CD4-positive, alpha-beta T cell treated with Interleukin-17A for 4 hours (primary cell): ENCODE results near the gene DCST2.
"Not testable (repeated sequence)": the region's sequence is repeated elsewhere in the genome, so short reads cannot be mapped to it uniquely, and the experiment has no call there.

Experiments used
- DNase-seq: peaks from one replicate; pipeline ENCODE4 v3.0.0-alpha.2; 2020; ENCODE audit warnings: mixed read lengths

DCST2 gene

DNA sequence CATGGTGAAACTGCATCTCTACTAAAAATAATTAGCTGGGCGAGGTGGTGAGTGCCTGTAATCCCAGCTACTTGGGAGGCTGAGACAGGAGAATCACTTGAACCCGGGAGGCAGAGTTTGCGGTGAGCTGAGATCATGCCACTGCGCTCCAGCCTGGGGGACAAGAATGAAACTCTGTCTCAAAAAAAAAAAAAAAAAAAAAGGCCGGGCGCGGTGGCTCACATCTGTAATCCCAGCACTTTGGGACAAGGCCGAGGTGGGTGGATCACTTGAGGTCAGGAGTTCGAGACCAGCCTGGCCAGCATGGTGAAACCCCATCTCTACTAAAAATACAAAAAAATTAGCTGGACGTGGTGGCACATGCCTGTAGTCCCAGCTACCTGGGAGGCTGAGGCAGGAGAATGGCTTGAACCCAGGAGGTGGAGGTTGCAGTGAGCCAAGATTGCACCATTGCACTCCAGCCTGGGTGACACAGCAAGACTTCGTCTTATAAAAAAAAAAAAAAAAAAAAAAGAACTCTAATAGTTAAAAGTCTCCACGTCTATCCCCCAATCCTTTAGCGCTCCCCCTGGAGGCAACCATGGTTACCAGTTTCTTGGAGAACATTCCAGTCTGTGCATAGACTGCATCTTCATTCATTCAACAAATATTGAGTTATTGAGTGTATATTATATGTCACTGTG is 38.1 kb downstream of the DCST2 start:
- DNase-seq = peak; percentile 52

DNA sequence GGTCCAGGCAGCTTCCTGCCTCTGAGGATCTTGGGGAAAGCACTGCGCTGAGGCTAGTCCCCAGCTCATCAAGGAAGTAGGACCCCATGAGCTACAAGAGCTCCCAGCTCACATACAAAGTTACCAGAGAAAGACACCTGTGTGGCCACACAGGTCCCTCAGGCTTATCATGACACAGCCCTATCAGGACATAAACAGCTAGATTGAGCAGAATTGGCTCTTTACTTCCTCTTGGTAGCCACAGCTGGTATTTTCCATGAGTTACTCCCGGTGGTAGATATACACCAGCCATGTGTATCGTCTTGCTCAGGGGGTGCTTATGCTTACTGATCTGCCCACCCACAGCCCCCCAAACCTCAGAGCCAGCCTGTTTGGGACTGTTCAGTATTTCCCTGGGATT is 39.0 kb downstream of the DCST2 start:
- no peak for DNase-seq

DNA sequence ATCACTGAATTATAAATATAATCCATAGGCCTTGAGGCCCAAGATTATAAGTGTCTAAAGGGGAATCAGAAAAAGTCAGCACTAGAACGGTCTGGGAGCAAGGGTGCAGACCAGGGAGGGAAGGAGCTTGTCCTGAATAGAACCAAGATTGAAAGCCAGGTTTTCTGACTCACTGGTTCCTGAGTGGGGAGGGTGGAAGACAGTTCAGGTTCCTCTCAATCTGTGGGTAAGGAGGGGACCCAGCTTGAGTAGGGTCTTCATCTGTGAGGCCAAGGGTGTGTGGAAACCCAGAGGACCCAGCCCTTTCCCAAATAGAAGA is 39.4 kb downstream of the DCST2 start:
- no peak for DNase-seq

DNA sequence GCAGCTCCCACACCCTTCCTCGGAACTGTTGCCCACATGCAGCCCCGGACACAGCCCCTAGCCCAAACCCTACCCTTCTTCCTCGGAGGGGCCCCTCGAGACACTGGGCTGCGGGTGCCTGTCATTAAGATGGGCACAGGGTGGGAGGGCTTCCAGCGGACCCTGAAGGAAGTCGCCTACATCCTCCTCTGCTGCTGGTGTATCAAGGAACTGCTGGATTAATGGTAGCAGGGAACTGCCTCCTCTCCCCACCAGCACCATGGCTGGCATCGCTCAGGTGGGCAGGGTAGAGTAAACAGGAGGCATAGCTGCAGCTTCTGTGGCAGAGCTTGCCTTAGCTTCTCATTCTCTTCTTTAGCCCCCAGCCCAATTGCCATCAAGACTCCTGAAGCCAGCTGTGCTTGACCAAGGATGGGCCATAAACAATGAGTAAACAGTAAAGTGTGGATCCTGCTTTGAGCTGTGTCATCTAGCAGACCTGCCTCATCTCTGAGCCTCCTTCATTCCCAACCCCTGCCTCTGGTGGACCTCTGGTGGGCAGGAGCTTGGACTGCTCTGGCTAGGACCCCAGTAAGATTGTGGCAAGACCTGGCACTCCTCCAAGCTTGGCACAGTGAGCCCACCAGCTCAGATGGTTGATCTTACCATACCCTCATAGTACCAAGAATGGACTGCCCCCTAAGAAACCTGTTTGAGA is 39.9 kb downstream of the DCST2 start, which contains the start of gene LENEP:
LENEP (plus strand) TSS at position 15 of the 697 bp plus-strand sequence; CDS start at position 37, 22 bp downstream.
- no peak for DNase-seq

DNA sequence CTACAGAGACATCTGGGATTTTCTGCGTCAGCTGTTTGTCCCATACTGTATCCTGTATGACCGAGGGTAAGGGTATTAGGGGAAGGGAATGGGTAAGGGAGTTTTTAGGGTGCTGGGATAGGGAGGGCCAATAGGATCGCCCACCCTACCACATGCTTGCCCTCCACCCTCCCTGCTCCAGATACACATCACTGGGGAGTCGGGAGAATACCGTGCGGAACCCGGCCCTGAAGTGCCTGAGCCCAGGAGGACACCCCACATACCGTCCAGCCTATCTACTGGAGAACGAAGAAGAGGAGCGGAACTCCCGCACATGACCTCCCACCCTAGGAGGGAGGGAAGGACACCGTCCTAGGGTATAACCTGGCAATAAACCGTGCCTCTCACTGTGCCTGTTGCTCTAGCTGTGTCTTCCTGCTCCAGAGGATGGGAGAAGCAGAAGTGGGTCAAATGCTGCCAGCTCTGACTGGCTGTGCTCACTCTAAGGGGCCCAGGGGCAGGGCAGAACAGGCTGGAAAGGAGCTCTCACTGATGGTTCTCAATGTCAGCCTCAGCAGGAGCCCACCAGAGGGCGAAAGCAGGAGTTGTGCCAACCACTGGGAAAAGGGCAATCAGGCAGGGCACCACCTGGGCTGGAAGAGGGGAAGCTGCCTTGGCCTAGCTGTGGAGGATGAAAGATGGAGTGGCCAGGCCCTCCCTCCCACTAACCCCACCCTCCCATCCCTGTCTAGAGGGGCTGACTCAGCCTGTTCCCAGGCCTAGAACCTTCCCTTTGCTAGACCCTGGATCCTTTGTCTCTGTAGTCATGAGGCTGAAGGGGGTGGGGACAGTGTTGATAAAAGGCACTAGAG is 40.6 kb downstream of the DCST2 start:
- DNase-seq = peak; percentile 37

DNA sequence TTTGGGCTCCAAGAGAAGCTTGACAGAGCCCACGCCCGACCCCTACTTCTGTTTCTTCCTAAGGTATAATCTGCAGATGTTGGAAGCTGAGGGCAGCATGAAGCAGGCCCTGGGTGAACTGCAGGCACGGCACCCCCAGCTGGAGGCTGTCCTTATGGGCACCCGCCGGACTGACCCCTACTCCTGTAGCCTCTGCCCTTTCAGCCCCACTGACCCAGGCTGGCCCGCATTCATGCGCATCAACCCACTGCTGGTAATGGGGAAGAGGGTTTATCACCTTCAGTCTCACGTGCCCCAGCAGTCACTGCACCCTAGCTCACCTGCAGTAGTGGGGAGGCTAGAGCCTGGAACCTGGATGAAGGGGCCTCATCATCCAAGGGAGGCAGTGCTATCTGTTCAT is 43.3 kb downstream of the DCST2 start:
- DNase-seq = no peak

DNA sequence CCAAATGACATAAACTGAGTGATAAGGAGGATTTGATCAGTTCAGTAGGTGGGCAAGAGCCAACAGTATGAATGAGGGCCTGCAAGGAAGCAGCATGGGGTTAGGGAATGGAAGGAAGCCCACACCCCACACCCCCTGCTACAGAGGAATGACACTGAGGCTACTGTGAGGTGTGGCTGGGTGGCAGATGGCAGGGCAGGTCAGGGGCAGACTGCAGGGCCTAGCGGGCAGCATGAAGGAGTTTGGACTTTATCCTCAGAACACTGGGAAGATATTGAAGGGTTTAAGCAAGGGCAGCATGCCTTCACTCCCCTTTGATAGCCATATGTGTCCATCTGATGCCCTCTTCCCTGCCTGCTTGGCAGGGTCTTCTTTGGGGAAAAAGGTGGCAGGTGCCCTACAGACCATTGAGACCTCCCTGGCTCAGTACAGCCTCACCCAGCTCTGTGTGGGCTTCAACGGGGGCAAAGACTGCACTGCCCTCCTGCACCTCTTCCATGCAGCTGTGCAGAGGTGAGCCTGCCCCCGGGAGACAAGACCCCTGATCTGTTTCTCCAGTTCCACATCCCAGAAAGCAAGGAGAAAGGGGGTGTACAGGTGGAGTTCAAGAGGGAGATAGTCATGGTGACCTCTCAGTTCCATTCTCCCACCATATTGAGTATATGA is 44.3 kb downstream of the DCST2 start:
- DNase-seq = no peak

DNA sequence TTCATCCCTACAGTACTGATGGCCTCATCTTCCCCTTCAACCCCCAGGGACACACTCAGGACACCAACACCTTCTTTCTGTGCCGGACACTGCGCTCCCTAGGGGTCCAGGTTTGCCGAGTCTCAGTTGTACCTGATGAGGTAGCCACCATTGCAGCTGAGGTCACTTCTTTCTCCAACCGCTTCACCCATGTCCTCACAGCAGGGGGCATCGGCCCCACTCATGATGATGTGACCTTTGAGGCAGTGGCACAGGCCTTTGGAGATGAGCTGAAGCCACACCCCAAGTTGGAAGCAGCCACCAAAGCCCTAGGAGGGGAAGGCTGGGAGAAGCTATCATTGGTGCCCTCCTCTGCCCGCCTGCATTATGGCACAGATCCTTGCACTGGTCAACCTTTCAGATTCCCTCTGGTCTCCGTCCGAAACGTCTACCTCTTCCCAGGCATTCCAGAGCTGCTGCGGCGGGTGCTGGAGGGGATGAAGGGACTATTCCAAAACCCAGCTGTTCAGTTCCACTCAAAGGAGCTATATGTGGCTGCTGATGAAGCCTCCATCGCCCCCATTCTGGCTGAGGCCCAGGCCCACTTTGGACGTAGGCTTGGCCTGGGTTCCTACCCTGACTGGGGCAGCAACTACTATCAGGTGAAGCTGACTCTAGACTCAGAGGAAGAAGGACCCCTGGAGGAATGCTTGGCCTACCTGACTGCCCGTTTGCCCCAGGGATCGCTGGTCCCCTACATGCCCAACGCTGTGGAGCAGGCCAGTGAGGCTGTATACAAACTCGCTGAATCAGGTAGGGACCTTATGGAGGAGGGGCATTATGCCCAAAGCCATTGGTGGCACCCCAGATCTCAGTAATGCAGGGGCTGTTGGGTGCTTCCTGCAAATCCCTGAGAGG is 45.3 kb downstream of the DCST2 start:
- peak; percentile 38 for DNase-seq

DNA sequence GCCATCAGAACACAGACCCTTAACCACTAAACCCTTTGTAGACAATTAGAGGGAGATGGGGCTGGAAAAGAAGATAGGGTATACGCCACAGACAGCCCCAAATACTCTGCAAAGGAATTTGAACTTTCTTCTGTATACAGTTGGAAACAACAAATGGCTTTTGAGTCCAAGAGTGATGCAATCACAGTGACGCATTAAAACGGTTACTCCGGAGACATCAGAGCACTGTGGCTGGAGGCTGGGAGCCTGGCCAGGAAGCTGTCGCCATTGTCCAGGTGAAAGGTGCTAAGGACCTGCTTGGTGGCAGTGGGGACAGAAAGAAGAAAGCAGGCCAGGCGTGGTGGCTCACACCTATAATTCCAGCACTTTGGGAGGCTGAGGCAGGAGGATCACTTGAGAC is 46.3 kb downstream of the DCST2 start:
- no peak for DNase-seq

DNA sequence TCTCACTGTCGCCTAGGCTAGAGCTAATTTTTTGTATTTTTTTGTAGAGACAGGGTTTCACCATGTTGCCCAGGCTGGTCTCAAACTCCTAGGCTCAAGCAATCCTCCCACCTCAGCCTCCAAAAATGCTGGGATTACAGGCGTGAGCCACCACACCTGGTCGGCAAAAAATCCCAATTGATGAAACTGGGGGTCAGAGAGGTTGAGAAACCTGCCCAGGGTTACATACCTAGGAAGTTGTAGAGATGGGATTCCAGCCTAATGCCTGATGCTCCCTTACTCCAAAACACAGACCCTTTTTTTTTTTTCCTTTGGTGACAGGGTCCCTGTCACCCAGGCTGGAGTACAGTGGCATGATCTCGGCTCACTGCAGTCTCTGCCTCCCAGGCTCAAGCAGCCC is 46.8 kb downstream of the DCST2 start:
- DNase-seq = not testable (repeated sequence)

DNA sequence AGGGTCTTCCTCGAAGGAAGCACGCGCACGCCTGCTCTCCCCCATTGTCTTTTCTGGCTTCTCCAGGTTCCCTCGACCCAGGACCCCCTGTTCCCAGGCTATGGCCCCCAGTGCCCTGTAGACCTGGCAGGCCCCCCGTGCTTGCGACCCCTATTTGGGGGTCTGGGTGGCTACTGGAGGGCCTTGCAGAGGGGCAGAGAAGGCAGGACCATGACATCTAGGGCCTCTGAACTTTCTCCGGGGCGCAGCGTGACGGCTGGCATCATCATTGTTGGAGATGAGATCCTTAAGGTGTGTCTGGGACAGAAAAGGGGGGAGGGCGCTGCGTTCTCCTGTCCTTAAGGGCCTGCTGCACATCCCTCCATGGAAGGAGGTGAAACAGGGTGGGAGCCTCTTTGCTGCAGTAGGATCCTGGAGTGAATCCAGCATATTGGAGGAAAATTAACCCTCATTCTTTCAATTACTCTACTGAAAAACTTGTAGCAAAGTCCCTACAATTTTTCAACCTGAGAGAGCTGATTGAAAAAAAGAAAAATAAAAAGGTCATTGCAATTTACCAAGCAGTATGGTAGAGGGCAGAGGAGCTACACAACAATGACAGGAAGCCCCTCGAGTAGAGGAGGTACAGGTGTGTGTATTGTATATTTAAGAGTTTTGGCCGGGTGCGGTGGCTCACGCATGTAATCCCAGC is 49.7 kb downstream of the DCST2 start:
- DNase-seq = no peak

DNA sequence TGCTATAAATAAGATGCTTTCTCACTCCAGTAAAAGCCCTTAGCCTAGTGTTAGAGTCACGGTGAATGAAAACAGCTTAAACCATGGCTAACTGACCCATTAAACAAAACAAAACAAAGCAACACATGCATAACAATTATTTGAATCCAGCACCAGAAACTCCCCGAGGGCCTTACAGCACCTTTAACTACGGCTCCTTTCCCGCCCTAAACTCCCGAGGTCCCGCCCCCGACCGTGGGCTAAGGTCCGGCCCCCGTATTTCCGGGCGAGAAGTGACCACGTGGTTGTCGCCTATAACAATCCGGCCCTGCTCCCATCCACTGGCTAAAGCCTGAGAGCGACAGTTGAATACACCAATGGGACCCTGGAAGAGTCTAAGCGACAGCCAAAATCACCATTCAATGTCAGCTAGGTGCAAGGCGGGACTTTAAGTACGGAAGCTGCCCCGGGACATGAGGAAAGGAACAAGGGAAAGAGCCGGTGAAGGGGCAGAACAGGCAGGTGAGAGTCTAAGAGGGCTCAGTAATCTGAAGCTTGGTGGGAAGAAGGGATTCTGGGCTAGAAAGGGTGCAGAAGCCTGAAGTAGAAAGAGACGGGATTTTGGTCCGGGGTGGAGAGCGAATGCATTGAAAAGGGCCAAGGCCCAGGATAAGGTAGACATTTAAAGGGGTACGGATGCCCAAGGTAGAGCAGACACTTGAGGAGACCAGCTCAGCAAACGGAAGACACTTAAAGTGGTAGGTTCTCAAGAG is 50.5 kb downstream of the DCST2 start, which contains the start of gene FLAD1:
FLAD1 (plus strand) TSS at position 448 of the 752 bp plus-strand sequence. CDS start 351 bp downstream, outside the sequence.
- DNase-seq = peak; percentile 95

DNA sequence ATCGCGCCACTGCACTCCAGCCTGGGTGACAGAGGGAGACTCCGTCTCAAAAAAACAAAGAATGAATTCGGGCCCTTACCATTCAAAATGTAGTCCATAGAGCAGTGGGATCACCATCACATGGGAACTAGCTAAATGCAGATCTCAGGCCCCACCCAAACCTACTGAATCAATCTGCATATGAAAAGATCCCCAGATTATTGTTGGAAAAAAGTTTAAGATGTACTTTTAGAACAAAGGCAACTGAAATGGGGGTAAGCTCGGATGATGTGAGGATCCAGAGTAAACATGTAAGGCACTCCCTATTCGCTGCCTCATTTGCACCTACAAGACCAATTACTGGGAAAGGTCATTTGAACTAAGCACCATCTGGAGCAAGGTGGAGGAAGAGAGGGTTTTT is 51.2 kb downstream of the DCST2 start:
- no peak for DNase-seq

DNA sequence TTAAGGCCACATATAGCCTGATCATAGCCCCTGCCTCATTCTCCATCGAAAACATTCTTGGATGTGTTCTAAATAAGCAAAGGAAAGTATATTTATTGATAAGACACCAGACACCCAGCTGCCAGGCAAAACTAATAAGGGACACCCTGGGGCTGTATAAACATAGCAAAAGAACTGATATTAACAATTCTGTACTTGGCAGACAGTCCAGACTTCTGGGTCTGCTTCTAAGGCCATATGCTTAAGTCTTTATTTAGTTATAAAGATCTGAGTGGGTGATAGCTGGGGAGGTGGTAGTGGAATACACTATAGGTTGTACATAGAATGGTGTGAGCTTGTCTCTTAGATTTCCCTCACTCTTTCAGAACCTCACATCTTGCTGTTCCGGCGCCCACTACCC is 55.2 kb downstream of the DCST2 start:
- DNase-seq = no peak

DNA sequence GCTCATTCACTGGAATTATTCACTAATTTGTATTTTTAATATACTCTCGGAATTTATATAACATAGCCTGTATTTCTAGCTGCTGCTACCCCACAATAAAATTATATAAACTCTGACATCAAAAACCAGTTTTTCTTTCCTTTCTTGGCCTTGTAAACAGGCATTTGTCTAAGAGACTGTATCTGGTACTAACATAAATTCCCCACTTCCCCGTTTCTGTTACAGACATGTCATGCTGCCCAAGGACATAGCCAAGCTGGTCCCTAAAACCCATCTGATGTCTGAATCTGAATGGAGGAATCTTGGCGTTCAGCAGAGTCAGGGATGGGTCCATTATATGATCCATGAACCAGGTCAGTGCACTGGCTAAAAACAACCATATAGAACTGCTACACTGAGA is 55.8 kb downstream of the DCST2 start:
- not testable (repeated sequence) for DNase-seq

DNA sequence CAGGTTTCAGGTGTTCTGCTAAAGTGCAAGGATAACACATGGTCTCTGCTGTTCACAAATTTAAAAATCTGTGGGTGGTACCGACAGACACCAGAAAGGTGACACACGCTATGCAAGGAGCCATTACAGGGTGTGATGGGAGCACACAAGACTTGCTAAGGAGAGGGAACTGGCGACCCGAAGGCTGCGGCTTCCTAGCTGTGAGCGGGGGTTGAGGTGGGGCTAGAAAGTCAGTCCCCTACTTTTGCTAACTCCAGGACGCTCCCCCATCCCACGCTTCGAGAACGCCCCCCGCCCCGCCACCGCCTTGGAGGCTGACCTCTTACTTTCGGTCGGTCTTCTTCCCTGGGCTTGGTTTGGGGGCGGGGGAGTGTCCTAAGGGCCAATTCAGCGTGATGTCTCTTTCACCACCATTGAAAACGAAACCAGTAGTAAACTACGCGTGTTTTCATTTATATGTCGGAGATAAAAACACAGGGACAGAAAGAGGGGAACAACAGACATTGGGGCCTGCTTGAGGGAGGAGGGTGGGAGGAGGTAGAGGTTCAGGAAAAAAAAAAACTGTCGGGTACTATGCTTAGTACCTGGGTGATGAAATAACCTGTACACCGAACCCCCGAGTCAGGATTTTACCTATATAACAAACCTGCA is 58.0 kb downstream of the DCST2 start:
- peak; percentile 59 for DNase-seq

DNA sequence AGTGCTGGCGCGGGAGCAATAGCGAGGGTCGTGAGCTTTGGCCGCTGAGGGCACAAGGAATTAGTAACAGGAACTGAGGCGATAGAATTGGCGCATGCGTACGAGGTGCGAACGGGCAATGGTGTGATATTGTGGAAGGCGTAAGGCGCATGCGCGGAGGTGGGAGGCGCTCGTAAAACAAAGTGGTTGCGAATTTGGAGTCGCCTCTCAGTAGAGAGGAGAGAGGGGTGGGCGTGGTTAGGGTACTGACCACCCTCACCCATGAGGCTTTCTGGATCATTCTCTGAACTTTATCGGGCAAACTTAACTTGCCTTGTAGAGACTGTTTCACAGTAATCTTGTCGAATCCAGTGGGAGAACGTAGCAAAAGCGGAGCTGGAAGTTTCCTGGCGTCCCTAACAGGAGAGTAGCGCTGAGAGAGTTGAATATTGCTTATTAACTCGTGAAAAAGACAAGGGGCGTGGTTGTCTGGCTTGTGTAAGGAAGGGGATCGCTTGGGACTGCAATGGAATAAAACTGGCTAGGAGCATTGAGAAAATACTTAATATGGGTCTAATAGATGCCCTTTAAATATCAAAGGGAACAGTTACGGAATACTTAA is 58.7 kb downstream of the DCST2 start:
- DNase-seq = peak; percentile 97

DNA sequence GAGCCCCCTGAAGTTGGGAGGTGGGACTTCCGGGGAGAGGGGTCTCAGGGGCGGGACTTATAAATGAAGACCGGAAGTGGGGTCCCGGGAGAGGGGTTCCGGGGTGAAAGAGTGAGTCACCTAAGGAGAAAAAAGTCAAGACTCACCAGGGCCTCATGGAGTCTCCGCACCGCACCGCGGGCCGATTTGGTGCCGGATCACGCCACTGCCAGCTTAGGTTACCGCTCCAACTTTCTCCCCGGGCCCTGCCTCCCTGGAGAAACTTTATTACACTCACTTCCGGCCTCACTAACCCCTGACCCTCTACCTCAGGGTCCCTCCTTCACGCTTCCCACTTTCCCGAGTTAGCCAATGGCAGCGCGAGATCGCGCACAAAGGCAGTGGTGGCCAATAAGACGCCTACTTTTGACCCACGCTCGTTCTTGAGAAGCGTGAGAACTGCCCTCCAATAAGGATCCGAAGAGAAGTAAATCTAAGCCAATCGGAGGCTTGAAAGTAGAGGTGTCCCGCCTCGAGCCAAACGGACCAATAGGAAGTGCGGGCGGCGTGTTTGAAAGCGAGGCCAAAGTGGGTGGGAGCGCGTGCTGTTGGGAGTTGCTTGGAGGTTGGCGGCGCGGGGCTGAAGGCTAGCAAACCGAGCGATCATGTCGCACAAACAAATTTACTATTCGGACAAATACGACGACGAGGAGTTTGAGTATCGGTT is 59.3 kb downstream of the DCST2 start, which contains the start of gene CKS1B:
CKS1B (plus strand) TSS at position 580 of the 706 bp plus-strand sequence; CDS start at position 645, 65 bp downstream.
- peak; percentile 96 for DNase-seq
